ENCODE data around the gene ZBTB17.
"Not testable (repeated sequence)": the region's sequence is repeated elsewhere in the genome, so short reads cannot be mapped to it uniquely, and the experiment has no call there.

Gene ZBTB17

DNA sequence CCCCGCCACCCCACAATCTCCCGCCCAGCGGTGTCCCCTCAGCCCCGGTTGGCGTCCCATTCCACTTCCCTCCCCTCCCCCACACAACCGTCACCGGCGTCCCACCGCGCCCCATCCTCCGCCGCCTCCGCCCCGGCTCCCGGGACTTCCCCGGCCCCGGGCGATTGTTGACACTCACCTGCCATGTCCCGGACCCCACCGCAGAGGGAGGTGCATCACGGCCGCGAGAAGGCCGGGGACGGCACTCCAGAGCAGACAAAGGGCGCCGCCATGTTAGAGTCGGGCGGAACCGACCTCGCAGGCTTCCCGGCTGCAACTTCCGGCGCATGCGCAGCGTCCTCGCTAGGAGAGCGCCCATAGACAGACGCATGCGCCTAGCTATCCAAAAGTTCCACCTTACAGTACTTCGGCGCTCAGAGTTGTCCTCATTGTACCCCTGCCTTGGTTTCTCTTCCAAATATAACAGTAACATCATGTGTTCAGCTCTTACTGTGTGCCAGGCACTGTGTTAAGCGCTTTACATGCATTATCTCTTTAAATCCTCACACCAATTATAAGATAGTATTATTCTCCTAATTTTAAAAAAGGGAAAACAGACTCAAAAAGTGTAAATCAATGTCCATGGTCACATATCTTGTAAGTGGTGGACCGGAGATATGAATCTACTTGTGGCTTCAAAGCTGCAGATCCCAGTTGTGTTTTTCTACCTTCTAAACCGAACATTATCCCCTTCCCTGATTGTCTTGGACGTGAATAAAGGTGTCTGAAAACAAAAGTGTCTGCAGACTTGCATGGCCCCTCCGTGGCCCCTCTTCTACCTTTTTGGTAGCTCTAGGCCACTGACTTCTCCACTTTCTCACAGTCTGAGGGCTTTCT lies at the start of gene ZBTB17:
TSS of gene ZBTB17 (minus strand) at position 297 of the 876 bp plus-strand sequence. CDS start 27,606 bp downstream, outside the sequence.
- DNase-seq (ENCODE audit: low spot score), result peak; percentile 96

DNA sequence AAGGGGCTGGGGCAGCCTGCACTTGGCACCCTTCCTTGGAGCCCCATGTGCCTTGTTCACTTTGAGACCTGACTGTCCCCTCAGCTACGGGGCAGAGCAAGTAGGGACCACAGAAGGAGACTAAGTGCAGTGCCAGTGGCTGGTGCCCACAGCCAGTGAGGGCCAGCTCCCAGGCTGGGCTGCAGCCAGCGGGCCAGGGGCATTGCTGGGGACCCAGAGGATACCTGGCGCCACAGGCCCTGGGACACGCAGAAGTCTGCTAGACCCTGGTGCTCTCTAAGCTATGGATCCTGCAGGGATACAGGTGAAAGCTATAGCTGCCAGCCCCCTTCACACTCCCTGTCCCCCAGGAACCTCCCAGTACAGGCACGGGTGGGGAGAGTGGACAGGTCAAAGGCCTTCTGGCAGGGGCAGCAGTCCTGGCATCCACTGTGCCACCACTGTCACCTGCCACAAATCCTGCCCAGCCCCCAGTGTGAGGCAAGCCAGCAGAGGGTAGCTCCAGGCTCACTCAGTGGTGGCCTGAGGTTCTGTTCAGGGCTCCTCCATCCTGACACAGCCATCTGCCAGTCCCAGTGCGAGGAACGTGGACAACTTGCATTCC lies 47.3 kb upstream of the ZBTB17 start:
- no peak for DNase-seq (ENCODE audit: low spot score)

DNA sequence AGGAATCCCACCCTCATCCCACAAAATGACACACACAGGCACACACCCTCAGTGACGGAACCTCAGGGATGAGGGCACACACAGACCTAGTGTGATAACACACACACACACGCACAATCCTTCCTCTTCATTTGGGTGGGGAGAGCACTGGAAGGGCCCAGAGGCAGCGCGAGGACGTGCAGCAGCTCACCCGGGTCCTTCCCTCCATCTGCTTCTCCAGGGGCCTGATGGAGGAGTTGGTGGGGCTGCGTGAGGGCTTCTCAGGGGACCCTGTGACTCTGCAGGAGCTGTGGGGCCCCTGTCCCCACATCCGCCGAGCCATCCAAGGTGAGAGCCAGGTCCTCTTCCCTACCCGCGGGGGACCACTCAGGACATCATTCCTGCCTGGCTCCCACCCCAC lies 46.5 kb upstream of the ZBTB17 start:
- DNase-seq (ENCODE audit: low spot score), result no peak

DNA sequence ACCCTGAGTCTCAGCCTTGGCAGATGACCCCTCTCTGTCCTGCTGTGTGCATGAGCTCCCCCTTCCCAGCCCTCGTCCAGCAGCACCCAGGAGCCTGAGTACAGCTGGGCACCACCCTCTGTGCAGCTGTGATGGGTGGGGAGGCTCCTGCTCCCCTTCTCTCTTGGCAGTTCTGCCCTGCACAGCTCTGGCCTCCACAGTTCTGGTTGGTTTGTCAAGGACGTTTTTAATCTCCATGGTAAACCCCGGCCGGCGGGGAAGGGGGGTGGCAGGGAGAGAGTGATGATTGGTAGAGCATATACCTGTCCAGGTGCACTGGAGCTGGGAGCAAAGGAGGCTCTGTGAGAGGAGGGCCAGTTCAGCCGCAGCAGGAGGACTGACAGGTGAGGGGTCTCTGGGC lies 45.8 kb upstream of the ZBTB17 start, which contains the start of gene CLCNKA:
TSS of gene CLCNKA (plus strand) at position 356 of the 400 bp plus-strand sequence. CDS start 584 bp downstream, outside the sequence.
- DNase-seq (ENCODE audit: low spot score), result no peak

DNA sequence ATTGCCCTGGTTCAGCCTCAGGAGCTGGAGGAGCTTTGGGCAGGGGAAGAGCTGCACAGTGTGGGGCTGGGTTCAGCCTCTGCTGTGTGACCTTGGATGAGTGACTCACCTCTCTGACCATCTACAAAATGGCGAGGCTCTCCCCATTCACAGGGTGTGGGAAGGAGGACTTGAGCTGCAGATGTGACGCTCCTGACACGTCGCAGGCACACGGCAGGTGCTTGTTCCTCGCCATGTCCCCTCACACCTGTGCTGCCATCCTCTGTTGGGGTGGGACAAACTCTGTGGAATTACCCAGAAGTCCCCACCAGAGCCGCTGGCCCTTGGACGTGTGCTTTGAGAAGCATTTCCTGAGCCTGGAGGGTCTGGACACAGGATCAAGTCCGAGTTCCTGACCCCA lies 45.0 kb upstream of the ZBTB17 start:
- not testable (repeated sequence) for DNase-seq (ENCODE audit: low spot score)

DNA sequence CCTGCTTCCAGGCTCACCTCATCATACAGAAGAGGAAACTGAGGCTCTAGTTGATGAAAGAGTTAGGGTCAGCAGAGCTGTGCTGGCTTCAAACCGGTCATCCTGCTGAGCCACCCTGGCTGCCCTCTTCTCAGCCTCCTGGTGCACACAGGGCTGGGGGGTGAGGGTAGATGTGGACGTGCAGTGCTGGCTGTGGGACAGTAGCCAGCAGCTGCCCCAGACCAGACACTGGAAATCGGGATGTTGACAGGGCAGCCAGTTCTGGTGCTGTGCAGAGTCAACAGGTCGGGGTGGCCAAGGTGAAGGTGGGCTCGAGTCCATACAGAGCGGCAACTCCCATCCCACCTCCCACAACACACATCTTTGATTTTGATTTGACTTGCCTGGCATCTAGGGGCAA lies 44.4 kb upstream of the ZBTB17 start:
- DNase-seq (ENCODE audit: low spot score), result no peak

DNA sequence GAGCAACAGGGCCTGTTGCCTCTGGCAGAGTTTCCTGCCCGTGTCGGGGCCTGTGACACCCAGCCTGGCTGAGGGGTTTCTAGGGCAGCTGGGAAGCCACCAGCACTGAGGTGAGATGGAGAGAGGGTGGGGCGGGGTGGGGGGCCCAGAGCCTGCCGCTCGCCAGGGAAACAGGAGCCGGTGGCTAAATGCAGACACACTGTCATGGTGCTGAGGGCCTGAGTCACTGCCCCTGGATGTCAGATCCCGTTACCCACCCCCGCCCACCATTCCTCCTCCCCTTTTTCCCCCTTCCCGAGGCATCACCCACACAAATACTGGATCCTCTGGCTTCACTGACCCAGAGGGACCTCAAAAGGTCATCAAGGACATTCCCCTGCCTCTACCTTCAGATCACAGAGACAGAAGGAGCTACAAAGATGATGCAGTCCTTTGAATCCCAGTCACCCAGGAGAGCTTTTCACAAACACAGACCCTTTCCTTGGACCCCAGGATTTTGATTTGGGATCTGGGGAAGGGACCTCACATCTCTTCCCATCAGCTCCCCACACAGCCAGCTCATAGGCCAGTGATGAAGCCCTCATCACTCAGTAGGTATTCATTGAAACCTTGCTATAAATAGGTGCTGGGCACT lies 43.9 kb upstream of the ZBTB17 start:
- no peak for DNase-seq (ENCODE audit: low spot score)

DNA sequence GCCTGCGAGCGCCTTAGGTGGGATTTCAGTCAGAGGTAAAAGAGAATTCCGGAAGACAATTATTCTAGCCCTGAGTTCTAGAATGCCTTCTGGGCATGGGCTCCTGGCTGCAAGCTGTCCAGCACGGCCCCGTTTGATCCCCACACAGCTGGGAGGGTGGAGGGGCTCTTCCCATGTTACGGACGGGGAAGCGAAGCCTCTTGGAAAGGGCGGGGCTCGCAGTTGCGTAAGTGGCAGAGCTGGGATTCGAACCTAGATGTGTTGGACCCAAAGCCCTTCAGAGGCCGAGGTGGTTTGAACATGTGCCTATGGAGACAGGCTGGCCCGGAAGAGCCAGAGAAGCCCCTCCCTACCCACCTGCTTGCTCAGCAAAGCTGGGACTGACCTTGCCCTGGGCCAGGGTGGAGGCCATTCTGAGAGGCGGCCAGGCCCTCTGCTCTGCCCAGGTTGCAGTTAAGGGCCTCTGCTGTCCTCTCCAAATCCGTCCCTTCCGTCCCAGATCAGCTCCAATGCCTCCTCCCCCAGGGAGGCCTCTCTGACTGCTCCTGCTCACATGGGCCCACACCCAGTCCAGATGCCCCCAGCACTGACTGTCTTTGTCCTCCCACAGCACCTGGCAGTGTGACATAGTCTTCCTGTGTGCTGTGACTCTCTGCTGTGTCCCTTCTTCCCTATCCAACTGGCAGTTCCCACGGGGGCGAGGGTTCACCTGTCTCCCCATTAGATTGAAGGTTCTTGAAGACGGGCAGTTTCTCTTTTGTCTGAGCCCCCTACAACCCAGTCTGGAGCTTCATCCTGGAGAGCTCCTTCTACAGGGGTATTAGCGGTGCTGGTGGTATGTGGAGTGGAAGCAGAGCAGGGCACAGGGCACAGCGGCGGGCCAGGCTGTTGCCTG lies 43.1 kb upstream of the ZBTB17 start:
- DNase-seq (ENCODE audit: low spot score), result no peak

DNA sequence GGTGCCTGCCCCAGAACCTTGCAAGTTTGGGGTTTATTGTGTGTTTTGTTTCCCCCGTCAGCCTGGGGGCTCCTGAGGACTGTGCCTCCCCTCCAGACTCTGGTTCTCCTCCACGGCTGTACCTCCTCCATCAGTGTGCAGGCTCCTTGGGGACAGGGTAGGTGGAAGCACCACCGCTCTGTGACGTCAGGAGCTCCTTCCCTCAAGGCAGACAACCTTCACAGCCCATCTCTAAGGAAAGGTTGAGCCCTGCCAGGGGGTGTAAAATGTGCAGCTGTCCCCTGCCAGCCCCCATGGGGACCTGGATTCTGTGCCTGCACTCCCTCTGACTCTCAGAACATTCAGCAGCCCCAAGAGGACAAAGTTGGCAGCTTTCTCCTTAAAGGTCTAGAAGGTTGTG lies 42.4 kb upstream of the ZBTB17 start:
- DNase-seq (ENCODE audit: low spot score), result no peak

DNA sequence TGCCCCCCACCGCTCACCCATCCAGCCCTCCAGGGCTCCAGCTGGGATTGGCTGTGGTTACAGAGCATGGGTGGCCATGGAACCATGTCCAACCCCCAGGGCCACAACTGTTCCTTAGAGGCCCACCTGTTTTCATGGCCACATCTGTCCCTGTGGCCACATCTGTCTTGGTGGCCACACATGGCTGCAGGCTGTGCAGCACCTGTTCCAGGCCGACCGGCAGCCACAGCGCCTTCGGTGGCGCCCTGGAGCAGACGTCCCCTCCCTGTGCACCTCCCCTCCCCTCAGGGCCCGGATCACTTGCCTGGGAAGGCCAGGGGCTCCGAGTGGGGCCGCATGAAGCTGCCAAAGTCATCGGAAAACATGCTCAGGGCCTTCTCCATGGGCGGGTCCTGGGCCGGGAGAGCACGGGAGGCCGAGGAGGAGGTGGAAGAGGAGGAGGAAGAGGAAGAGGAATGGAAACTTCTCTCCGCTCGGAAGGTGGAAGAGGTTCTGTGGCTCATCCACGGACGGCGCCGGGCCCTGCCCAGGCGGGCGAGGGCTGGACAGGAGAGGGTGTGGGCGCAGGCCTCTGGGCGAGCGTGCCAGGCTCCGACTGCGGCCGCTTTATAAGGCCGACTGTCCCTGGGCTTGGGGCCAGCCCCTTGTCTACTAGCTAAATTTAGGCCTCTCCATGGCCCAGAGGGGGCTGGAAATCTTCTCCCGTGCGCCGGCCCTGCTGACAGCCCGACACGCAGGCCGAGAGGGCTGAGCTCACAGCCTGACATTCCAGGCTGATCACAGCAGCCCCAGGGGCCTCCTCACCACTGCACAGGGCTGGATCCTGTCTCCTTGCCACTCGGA lies 41.8 kb upstream of the ZBTB17 start, which contains the start of gene HSPB7:
TSS of gene HSPB7 (minus strand) at position 583 of the 843 bp plus-strand sequence. CDS start at position 503, 80 bp downstream.
- DNase-seq (ENCODE audit: low spot score), result peak; percentile 75

DNA sequence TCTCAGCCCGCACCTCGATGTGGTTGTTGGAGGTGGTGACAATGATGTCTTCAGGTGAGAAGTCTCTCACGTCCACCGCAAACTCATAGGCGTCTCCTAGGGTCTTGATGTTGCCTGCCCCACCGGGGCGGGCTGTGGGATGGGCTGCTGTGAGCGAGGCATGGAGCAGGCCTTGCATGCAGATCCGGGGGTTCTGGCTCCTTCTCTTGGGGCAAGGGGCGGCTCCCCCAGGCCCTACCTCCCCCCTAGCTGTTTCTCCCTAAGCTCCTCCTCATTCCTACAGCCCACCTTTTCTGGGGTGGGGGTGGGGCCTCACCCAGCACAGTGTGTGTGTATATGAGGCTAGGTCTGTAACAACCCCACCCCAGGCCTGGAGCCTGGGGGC lies 41.2 kb upstream of the ZBTB17 start:
- DNase-seq (ENCODE audit: low spot score), result no peak

DNA sequence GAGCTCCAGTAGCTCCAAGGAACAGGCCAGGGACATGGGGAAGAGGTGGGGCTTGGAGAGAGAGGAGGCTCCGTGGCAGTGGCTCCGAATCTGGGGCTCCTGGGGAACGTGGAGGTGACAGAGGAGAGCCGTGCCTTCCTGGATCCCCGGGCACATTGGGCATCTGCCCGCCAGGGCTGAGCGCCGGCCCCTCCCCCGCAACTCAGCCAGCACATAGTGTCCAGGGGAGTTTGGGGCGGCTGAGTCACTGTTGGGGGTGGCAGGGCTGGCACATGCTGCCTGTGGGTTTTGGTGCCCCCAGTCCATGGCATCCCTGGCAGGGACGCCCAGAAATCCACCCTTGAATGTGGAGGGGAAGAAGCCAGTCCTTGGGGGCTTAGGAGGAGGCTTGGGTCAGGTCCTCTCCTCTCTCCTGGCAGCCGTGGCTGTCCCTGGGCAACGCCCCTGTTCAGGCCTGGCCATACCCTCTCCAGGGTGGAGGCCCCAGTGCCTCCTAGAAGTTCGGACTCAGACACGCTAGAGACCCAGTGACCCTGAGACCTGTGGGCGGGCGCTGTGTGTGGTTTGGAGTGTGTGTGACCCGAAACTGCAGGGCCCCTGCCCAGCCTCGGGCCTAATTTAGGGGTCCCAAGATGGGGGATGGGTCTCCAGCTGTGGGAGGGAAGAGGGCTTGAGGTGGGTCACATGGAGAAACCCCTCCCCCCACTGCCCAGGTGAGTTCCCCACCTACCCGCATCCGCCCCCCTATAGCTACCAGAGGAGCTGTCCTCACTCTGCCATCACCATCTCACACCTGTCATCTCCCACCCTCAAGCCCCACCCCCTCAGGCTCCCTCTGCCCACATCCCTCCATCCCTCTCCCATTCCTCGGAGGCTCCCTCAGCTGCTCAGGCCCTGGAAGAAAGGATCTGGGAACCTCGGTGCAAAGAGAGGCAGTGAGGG lies 40.3 kb upstream of the ZBTB17 start:
- no peak for DNase-seq (ENCODE audit: low spot score)

DNA sequence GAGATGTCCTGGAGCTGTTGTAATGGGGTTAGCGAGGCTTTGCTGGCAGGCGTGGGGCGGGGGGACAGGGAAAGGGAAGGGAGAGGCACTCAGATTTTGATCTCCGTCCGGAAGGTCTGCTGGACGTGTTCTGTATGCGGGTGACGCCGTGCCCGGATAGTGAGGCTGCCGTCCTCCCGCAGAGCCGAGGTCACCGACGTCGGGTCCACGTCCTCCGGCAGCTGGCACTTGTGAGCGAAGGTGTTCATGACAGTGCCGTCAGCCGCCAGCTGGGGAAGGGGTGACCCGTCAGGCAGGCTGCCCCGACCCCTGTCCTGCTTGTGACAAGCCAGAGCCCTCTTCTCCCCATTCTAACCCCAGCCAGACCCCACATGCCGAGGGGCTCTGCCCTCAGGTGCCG lies 39.6 kb upstream of the ZBTB17 start:
- no peak for DNase-seq (ENCODE audit: low spot score)

DNA sequence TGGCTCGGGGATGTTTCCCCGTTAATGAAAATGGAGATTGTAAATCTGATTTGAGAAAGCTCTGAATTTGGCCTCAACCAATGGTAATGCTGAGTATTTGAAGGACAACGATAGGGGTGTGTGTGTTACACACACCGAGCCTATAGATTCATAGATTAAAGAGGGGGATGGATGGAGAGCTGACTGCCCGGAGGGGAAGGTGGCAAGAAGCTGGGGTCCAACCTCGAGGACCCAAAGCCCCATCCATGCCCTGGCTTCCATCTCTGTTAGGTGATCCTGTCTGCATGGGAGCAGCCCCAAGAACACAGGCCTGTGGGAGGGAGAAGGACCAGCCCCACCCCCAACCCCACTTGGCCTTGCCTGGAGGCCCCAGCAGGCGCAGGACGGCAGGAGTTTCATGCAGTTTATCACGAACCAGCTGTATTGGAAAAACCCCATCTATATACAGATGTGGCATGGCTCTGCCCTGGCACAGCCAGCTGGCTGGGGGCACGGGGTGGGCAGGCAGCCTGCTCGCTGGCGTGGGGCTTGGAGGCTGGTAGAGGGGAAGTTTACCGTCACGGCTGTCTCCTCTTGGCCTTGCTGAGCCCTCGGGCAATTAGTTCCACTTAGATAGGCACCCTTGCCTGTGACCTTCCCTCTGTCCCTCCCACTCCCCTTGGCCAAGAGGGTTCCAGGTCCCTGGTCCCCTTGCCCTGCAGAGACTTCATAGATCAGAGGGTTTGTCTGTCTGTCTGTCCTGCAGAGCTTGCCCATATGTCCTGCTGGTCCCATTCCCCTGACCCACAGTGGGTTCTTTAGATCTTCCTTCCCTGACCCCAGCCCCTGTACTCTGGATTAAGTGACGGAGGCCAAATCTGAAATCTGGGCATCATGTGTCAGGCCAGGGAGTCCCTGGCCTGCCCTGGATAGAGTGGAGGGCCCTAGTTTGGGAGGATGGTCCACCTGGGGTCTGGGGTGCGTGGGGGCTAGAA lies 38.9 kb upstream of the ZBTB17 start:
- no peak for DNase-seq (ENCODE audit: low spot score)

DNA sequence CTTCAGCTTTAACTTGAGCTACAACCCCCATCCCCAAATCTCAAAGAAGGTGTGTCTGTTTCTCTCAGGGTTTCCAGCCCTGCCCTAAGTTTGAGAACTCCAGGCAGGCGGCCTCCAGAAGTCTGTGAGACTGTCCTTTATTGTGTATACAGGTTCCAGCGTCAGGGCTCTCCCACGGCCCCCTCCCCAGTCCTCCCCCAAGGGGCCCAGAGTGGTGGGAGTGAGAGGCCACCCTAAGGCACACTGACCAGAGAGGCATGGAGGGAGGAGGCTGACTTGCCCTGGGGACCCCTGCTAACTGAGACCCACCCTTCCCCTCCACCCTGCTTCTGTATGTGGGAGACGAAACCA lies 38.0 kb upstream of the ZBTB17 start:
- DNase-seq (ENCODE audit: low spot score), result no peak

DNA sequence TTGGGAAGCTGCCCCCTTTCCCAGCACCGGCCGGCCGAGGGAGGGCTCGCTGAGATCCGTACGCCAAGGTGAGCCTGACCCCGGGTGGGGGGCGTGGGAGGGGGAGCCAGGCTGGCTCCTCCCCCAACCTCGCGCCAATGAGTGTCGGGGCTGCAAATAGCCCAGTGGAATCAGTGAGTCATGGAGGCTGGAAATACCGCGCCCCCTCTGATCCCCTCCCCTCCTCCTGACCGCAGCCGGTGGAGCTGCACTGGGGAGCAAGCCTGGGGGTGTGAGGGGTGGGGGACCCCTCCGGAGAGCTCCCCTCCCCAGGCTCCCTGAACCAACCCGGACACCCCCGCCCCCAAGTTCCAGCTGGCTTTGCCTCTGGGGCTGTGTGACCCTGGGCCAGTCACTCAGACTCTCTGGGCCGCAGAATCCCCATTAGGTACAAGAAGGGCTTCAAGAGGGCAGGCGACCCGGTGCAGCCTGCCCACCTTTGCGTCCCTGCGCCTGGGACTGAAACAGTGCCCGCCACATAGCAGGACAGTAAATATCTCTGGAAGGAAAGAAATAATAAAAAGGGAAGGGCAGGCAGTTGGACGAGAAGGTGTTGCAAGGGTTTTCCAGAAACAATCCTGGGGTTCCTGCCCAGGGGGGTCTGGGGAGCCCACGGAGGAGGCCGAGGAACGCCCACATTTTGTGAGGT lies 37.5 kb upstream of the ZBTB17 start:
- DNase-seq (ENCODE audit: low spot score), result no peak

DNA sequence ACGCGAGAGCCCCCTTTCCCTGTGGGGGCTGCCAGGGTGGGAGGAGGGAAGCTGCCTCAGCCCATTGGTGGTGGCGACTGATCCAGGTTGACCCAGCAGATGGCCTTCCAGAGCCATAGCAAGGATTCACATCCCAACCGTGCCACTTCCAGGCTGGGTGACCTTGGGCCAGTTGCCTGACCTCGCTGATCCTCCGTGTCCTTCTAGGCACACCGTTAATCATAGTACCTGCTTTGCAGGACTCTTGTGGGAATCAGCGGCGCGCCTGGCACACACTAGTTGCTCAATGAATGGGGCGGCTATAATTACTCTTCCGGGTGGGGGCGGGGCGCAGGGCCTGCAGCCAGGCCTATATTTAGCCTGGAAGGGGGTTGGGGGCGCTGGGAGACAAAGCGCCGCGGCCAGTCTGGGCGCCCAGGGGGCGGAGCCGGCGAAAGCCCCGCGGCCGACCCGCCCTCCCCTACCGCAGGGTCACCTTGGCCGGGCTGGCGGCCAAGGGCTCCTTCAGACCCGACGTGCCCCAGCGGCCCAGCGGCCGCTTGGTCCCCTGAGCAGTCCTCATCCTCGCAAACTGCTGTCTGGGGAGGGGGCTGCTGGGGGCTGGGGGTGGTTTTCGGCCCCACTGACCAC lies 36.8 kb upstream of the ZBTB17 start:
- no peak for DNase-seq (ENCODE audit: low spot score)
